Measurements from ENCODE around the gene PRSS1.

GRCh38 chr7:142752376-142753225 is 3.3 kb downstream of the PRSS1 start:
- no peak for TF ChIP-seq EP300 (IDR thresholded peaks at IDR 0.05; ENCODE audit: borderline replicate concordance in 1 of 2, low read depth in 2 of 2, low read length in 2 of 2)
- no peak for TF ChIP-seq CTCF (IDR thresholded peaks at IDR 0.05; ENCODE audit: control extremely low read depth in 1 of 3, insufficient read depth in 1 of 3, low read depth in 1 of 3, low read length in 3 of 3)
- no peak for TF ChIP-seq BRCA1 (IDR thresholded peaks at IDR 0.05; ENCODE audit: low read depth, low read length)
- no peak for TF ChIP-seq POLR2A (IDR thresholded peaks at IDR 0.05; ENCODE audit: control extremely low read depth in 1 of 2, low read depth in 2 of 2, low read length in 2 of 2)
- no peak for TF ChIP-seq CEBPB (IDR thresholded peaks at IDR 0.05; ENCODE audit: low read depth, low read length)
- no peak for TF ChIP-seq GABPA (IDR thresholded peaks at IDR 0.05; ENCODE audit: borderline replicate concordance, insufficient read depth, low read length)
- TF ChIP-seq CREB1 (IDR thresholded peaks at IDR 0.05): no peak
- TF ChIP-seq, protein P1, sequence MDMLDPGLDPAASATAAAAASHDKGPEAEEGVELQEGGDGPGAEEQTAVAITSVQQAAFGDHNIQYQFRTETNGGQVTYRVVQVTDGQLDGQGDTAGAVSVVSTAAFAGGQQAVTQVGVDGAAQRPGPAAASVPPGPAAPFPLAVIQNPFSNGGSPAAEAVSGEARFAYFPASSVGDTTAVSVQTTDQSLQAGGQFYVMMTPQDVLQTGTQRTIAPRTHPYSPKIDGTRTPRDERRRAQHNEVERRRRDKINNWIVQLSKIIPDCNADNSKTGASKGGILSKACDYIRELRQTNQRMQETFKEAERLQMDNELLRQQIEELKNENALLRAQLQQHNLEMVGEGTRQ (IDR thresholded peaks at IDR 0.05; ENCODE audit: low read length): no peak
- no peak for TF ChIP-seq ATF3 (IDR thresholded peaks at IDR 0.05; ENCODE audit: insufficient read depth, low read depth, low read length)
- no peak for TF ChIP-seq EGR1 (IDR thresholded peaks at IDR 0.05; ENCODE audit: borderline replicate concordance, low read depth, low read length)
- no peak for TF ChIP-seq MAFK (IDR thresholded peaks at IDR 0.05; ENCODE audit: low read depth, low read length)
- TF ChIP-seq MAX (IDR thresholded peaks at IDR 0.05): no peak
- no peak for TF ChIP-seq EZH2 (IDR thresholded peaks at IDR 0.05; ENCODE audit: low read depth, low read length, severe bottlenecking)

Measured in H1 (cell line).